ENCODE measurements around the gene ZNF211.

The ZNF211 gene

DNA sequence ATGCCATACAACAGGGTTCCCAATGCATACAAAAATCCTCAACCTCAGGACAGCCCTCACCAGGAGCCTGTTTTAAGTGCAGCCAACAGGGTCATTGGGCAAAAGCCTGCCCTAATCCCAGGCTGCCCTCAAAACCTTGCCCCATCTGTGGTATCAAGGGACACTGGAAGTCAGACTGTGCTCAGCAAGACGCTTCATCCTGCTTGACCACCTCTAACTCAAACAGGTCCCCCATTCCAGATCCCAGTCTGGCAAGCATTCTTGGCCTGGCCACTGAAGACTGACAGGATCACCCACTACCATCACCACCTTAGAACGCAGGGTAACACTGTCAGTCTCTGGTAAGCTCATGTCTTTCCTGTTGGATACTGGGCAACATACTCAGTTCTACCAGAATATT is 20.7 kb downstream of the ZNF211 start:
- no peak for DNase-seq (ENCODE audit: low read depth)
- no peak for TF ChIP-seq CTCF (IDR thresholded peaks at IDR 0.05; ENCODE audit: control insufficient read depth, insufficient read depth, low read depth, low read length, missing control alignments)
- no peak overlapping the region for H3K4me3 ChIP-seq (ENCODE audit: control insufficient read depth, low read depth, low read length)

DNA sequence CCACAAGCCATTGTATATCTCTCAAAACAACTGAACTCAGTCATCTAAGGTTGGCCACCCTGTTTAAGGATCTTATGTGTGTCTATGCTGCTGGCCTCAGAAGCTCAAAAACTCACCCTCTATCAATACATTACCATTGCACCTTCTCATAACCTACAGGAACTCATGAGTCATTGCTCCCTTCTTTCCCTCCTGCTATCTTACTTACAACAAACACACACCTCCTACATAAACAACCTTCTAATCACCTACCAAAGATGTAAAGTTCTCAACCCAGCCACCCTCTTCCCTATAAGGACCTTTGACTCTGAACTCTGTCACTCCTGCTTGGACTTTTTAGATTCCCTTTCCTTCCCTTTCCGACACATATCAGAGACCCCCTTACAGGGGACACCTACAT is 22.5 kb downstream of the ZNF211 start:
- no peak for TF ChIP-seq CTCF (IDR thresholded peaks at IDR 0.05; ENCODE audit: control insufficient read depth, insufficient read depth, low read depth, low read length, missing control alignments)
- no peak for DNase-seq (ENCODE audit: low read depth)
- H3K4me3 ChIP-seq (ENCODE audit: control insufficient read depth, low read depth, low read length) = no peak overlapping the region

- TF ChIP-seq CTCF (IDR thresholded peaks at IDR 0.05; ENCODE audit: control insufficient read depth, insufficient read depth, low read depth, low read length, missing control alignments) = no peak
- DNase-seq (ENCODE audit: low read depth) = no peak
- no peak overlapping the region for H3K4me3 ChIP-seq (ENCODE audit: control insufficient read depth, low read depth, low read length)
Measured at GRCh38 chr19:57656346-57656745, 23.4 kb downstream of the ZNF211 start.

GRCh38 chr19:57664269-57665127 is 31.5 kb downstream of the ZNF211 start:
- no peak for TF ChIP-seq CTCF (IDR thresholded peaks at IDR 0.05; ENCODE audit: control insufficient read depth, insufficient read depth, low read depth, low read length, missing control alignments)
- H3K4me3 ChIP-seq (ENCODE audit: control insufficient read depth, low read depth, low read length) = peak overlapping the region; percentile 60
- no peak for DNase-seq (ENCODE audit: low read depth)

DNA sequence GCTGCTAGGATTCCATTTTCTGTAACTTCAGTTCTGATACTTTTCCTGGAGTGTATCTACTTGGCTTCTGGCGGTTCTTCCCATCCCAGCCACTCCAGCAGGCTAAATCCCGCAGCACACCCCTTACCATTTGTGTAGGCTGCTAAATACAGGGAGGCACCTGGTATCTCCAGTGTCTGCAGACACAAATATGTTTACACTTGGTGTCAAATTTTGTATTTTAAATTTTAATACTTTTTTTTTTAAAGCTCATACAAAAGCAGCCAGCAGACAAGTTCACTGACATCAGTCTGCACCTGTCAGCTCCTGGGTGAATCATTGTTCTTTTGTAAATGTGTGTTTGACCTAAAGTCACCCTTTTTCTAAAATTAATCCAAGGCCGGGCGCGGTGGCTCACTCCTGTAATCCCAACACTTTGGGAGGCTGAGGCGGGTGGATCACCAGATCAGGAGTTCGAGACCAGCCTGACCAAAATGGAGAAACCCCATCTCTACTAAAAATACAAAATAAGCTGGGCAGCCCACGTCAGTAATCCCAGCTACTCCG is 32.4 kb downstream of the ZNF211 start:
- DNase-seq (ENCODE audit: low read depth) = no peak
- no peak for TF ChIP-seq CTCF (IDR thresholded peaks at IDR 0.05; ENCODE audit: control insufficient read depth, insufficient read depth, low read depth, low read length, missing control alignments)
- no peak overlapping the region for H3K4me3 ChIP-seq (ENCODE audit: control insufficient read depth, low read depth, low read length)

DNA sequence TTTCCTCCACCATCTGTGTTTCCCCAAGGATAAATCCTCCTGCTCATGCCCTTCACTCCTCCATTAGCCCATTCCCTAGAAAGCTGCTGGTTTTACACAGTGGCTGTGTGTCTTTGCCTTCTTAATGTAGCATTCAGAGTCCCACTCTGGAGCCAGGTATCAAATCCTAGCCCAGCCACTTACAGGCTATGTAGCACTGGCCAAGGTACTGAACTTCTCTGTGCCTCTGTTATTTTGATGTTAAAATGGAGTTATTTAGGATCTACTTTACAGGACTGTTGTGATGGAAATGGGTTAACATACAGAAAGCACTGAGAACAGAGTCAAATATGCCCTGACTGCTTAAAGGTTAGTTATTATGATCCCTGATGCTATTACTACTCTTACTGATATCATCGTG is 34.3 kb downstream of the ZNF211 start:
- no peak for DNase-seq (ENCODE audit: low read depth)
- TF ChIP-seq CTCF (IDR thresholded peaks at IDR 0.05; ENCODE audit: control insufficient read depth, insufficient read depth, low read depth, low read length, missing control alignments) = no peak
- no peak overlapping the region for H3K4me3 ChIP-seq (ENCODE audit: control insufficient read depth, low read depth, low read length)

Data from AG09309 (cell line).